NCI-H146 treated with DMSO at 0.1 percent for 48 hours (cell line): ENCODE data around the gene PCNT.

Experiments used
- DNase-seq: peaks from one replicate; lab custom pipeline; 2025; ENCODE audit not compliant: unreplicated experiment; lab: John Stamatoyannopoulos, UW

Gene PCNT

GRCh38 chr21:46379691-46380090 is 55.7 kb downstream of the PCNT start:
- DNase-seq, result no peak

GRCh38 chr21:46381541-46381940 is 57.6 kb downstream of the PCNT start:
- no peak for DNase-seq

- DNase-seq, result no peak
Measured at GRCh38 chr21:46384556-46384955, 60.6 kb downstream of the PCNT start.

- DNase-seq, result no peak
Measured at GRCh38 chr21:46385846-46386733, 62.1 kb downstream of the PCNT start.

GRCh38 chr21:46386734-46387088 is 62.8 kb downstream of the PCNT start:
- DNase-seq, result no peak

- DNase-seq, result no peak
Measured at GRCh38 chr21:46388206-46388880, 64.4 kb downstream of the PCNT start.

GRCh38 chr21:46388896-46389295 is 64.9 kb downstream of the PCNT start:
- DNase-seq, result no peak

- no peak for DNase-seq
Measured at GRCh38 chr21:46390603-46391545, 66.9 kb downstream of the PCNT start.

- no peak for DNase-seq
Measured at GRCh38 chr21:46391773-46392172, 67.8 kb downstream of the PCNT start.

- no peak for DNase-seq
Measured at GRCh38 chr21:46392921-46393320, 69.0 kb downstream of the PCNT start.

GRCh38 chr21:46393451-46393940 is 69.5 kb downstream of the PCNT start:
- no peak for DNase-seq

GRCh38 chr21:46393941-46394594 is 70.1 kb downstream of the PCNT start:
- no peak for DNase-seq

GRCh38 chr21:46394595-46395104 is 70.7 kb downstream of the PCNT start:
- no peak for DNase-seq

GRCh38 chr21:46397211-46397905 is 73.4 kb downstream of the PCNT start:
- no peak for DNase-seq

- no peak for DNase-seq
Measured at GRCh38 chr21:46397993-46398392, 74.0 kb downstream of the PCNT start.

- DNase-seq, result no peak
Measured at GRCh38 chr21:46399129-46399528, 75.2 kb downstream of the PCNT start.

GRCh38 chr21:46399686-46400085 is 75.7 kb downstream of the PCNT start:
- no peak for DNase-seq

- DNase-seq, result no peak
Measured at GRCh38 chr21:46401186-46401910, 77.4 kb downstream of the PCNT start.

GRCh38 chr21:46402421-46402820 is 78.5 kb downstream of the PCNT start:
- no peak for DNase-seq
